HEK293 (cell line): ENCODE measurements around the gene TMEM167B.
"Not testable (repeated sequence)": the region's sequence is repeated elsewhere in the genome, so short reads cannot be mapped to it uniquely, and the experiment has no call there.

Experiments
- CTCF ChIA-PET: fragments of 350-600 bp; formaldehyde crosslinking; extraction: SDS; loops from one replicate; lab custom pipeline; 2021; ENCODE audit warnings: antibody characterized with exemption; lab: Yijun Ruan, JAX
- POLR2A ChIA-PET: fragments of 300-600 bp; formaldehyde crosslinking; extraction: SDS; loops from one replicate; lab custom pipeline; 2020; ENCODE audit warnings: antibody characterized with exemption, inconsistent platforms; lab: Yijun Ruan, JAX
- H3K27ac ChIP-seq: fragments of 200-500 bp; sonication (Bioruptor generic); 2 replicates; pipeline ENCODE4 v1.5.1; 2014; ENCODE audit warnings: low read depth, low read length, control low read depth, inconsistent platforms; ENCODE audit errors: extremely low read depth
- H3K36me3 ChIP-seq, 2 experiments: fragments of 200-500 bp in 1 of 2; sonication (Bioruptor generic) in 1 of 2; 1 replicate in 1 of 2; 2 replicates in 1 of 2; pipeline ENCODE4 v1.5.1; 2014 to 2017; ENCODE audit warnings: inconsistent platforms in 2 of 2, low read length in 2 of 2; ENCODE audit not compliant: control insufficient read depth in 2 of 2, insufficient read depth in 1 of 2
- H3K4me1 ChIP-seq: fragments of 200-500 bp; sonication (Bioruptor generic); 2 replicates; pipeline ENCODE4 v1.5.1; 2014; ENCODE audit warnings: mild to moderate bottlenecking, low read length, inconsistent platforms; ENCODE audit not compliant: control insufficient read depth, insufficient read depth
- H3K4me3 ChIP-seq: 2 replicates; pipeline ENCODE4 v1.5.1; 2011; ENCODE audit warnings: low read depth, mild to moderate bottlenecking, control low read depth, low read length, moderate library complexity
- H3K9me3 ChIP-seq: fragments of 200-500 bp; sonication (Bioruptor generic); 2 replicates; pipeline ENCODE4 v1.5.1; 2014; ENCODE audit warnings: low read depth, low read length, inconsistent platforms; ENCODE audit not compliant: control insufficient read depth, insufficient read depth
- KLF1 ChIP-seq: fragments of 450-650 bp; formaldehyde crosslinking; IDR thresholded peaks from 2 replicates; pipeline ENCODE4 v1.5.1; 2016; ENCODE audit warnings: missing biosample characterization, missing genetic modification characterization
- MZF1 ChIP-seq: fragments of 450-650 bp; formaldehyde crosslinking; IDR thresholded peaks from 2 replicates; pipeline ENCODE4 v1.5.1; 2017; ENCODE audit warnings: missing biosample characterization, missing genetic modification characterization, borderline replicate concordance
- ZEB2 ChIP-seq: fragments of 450-650 bp; formaldehyde crosslinking; IDR thresholded peaks from 2 replicates; pipeline ENCODE4 v1.5.1; 2016; ENCODE audit warnings: missing biosample characterization, missing genetic modification characterization
- ZNF174 ChIP-seq: fragments of 450-650 bp; formaldehyde crosslinking; IDR thresholded peaks from 2 replicates; pipeline ENCODE4 v1.5.0; 2017; ENCODE audit warnings: missing biosample characterization, mild to moderate bottlenecking, missing genetic modification characterization
- ZNF510 ChIP-seq: fragments of 450-650 bp; formaldehyde crosslinking; IDR thresholded peaks from 2 replicates; pipeline ENCODE4 v1.5.1; 2018; ENCODE audit warnings: mild to moderate bottlenecking, missing genetic modification characterization, missing biosample characterization; ENCODE audit not compliant: insufficient replicate concordance
- ZNF785 ChIP-seq: fragments of 450-650 bp; formaldehyde crosslinking; IDR thresholded peaks from 2 replicates; pipeline ENCODE4 v1.5.1; 2016; ENCODE audit warnings: missing biosample characterization, missing genetic modification characterization
- TF ChIP-seq, protein P1 (sequence below): fragments of 450-650 bp; formaldehyde crosslinking; IDR thresholded peaks from 2 replicates; pipeline ENCODE4 v1.5.0; 2017; ENCODE audit warnings: missing biosample characterization, missing genetic modification characterization, borderline replicate concordance
- TF ChIP-seq, protein P2 (sequence below): fragments of 450-650 bp; formaldehyde crosslinking; IDR thresholded peaks from 2 replicates; pipeline ENCODE4; 2016; ENCODE audit warnings: missing biosample characterization, missing genetic modification characterization
- TF ChIP-seq, protein P3 (sequence below): fragments of 450-650 bp; IDR thresholded peaks from 2 replicates; pipeline ENCODE4 v1.5.1; 2018; ENCODE audit warnings: missing biosample characterization, missing genetic modification characterization
- TF ChIP-seq, protein P4 (sequence below): fragments of 450-650 bp; formaldehyde crosslinking; IDR thresholded peaks from 2 replicates; pipeline ENCODE4 v1.5.1; 2016; ENCODE audit warnings: missing biosample characterization, missing genetic modification characterization

Gene TMEM167B

DNA sequence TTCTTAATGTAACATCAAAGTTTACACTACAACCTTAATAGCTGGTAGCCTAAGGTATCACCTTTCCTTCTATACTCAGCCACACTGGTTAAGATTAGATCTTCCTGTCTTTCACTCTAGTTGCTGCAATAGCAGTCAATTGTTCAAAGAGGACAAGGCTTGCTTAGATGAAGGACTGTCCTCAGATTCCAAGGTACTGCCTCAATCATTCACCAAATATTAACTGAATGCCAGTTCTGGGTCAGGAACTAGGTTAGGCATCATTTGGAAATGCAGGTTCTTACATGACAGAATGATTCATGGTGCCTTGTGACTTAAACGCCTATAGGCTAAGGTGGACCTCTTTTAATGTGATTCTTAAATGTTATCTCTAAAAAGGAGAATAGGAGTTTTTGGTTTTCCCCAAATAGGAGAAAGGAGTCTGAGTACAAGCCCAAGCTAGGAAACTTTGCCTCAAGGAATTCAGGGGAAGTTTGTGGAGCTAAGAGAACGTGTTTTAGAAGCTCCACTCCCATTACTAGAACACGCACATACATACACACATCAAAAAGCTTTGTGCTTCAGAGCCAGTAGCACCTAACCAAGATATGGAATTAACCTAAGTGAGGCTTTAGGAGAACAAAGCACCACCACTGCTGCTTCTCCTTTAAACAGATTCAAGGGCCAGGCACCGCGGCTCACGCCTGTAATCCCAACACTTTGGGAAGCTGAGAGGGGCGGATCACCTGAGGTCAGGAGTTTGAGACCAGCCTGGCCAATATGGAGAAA lies 40.2 kb upstream of the TMEM167B start (continued):
- TF ChIP-seq, protein P1, sequence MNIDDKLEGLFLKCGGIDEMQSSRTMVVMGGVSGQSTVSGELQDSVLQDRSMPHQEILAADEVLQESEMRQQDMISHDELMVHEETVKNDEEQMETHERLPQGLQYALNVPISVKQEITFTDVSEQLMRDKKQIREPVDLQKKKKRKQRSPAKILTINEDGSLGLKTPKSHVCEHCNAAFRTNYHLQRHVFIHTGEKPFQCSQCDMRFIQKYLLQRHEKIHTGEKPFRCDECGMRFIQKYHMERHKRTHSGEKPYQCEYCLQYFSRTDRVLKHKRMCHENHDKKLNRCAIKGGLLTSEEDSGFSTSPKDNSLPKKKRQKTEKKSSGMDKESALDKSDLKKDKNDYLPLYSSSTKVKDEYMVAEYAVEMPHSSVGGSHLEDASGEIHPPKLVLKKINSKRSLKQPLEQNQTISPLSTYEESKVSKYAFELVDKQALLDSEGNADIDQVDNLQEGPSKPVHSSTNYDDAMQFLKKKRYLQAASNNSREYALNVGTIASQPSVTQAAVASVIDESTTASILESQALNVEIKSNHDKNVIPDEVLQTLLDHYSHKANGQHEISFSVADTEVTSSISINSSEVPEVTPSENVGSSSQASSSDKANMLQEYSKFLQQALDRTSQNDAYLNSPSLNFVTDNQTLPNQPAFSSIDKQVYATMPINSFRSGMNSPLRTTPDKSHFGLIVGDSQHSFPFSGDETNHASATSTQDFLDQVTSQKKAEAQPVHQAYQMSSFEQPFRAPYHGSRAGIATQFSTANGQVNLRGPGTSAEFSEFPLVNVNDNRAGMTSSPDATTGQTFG (tag by site-specific recombination) = no peak
- no peak for TF ChIP-seq ZNF510
- TF ChIP-seq MZF1 (tag by site-specific recombination) = no peak
- TF ChIP-seq, protein P2, sequence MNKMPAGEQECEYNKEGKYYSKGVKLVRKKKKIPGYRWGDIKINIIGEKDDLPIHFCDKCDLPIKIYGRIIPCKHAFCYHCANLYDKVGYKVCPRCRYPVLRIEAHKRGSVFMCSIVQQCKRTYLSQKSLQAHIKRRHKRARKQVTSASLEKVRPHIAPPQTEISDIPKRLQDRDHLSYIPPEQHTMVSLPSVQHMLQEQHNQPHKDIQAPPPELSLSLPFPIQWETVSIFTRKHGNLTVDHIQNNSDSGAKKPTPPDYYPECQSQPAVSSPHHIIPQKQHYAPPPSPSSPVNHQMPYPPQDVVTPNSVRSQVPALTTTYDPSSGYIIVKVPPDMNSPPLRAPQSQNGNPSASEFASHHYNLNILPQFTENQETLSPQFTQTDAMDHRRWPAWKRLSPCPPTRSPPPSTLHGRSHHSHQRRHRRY = no peak
- TF ChIP-seq, protein P3, sequence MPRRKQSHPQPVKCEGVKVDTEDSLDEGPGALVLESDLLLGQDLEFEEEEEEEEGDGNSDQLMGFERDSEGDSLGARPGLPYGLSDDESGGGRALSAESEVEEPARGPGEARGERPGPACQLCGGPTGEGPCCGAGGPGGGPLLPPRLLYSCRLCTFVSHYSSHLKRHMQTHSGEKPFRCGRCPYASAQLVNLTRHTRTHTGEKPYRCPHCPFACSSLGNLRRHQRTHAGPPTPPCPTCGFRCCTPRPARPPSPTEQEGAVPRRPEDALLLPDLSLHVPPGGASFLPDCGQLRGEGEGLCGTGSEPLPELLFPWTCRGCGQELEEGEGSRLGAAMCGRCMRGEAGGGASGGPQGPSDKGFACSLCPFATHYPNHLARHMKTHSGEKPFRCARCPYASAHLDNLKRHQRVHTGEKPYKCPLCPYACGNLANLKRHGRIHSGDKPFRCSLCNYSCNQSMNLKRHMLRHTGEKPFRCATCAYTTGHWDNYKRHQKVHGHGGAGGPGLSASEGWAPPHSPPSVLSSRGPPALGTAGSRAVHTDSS (tag by site-specific recombination) = no peak
- no peak for TF ChIP-seq ZNF174 (tag by site-specific recombination)

DNA sequence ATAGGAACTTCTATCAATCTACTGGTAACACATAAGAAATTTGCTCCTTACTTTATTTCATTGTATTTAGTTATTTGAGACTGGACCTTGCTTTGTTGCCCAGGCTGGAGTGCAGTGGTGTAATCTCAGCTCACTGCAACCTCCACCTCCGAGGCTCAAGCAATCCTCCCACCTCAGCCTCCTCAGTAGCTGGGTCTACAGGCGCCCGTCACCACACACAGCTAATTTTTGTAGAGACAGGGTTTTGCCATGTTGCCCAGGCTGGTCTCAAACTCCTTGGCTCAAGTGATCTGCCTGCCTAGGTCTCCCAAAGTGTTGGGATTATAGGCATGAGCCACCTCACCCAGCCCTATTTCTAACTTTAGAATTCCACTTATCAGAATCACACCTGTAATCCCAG lies 38.4 kb upstream of the TMEM167B start:
- H3K9me3 ChIP-seq, H3K36me3 ChIP-seq, POLR2A ChIA-PET, H3K4me3 ChIP-seq, H3K4me1 ChIP-seq, CTCF ChIA-PET, H3K27ac ChIP-seq: not testable (repeated sequence)

DNA sequence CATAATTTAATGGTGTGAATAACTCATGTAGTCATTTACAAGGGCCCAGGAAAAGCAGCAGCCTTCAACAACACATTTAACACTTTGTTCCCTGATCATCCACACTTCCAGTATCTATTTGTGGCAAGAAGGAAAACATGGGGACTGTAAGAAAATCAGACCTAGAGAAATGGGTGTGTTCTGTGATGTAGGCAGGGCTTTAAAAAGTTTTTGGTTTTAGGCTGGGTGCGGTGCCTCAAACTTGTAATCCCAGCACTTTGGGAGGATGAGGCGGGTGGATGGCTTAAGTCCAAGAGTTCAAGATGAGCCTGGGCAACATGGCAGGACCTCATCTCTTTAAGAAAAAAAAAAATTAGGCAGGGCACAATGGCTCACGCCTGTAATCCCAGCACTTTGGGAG lies 34.5 kb upstream of the TMEM167B start:
- TF ChIP-seq ZNF785 (tag by site-specific recombination) = no peak
- TF ChIP-seq ZNF510 = no peak
- TF ChIP-seq ZEB2 (tag by site-specific recombination) = no peak
- TF ChIP-seq KLF1 (tag by site-specific recombination) = peak; percentile 86
- TF ChIP-seq, protein P3 (tag by site-specific recombination) = no peak
- TF ChIP-seq, protein P4, sequence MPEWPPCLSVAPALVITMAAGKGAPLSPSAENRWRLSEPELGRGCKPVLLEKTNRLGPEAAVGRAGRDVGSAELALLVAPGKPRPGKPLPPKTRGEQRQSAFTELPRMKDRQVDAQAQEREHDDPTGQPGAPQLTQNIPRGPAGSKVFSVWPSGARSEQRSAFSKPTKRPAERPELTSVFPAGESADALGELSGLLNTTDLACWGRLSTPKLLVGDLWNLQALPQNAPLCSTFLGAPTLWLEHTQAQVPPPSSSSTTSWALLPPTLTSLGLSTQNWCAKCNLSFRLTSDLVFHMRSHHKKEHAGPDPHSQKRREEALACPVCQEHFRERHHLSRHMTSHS (tag by site-specific recombination) = no peak
- Histone ChIP-seq H3K4me1 (no peaks in the 10 kb centered on the region), H3K4me3 (no peak overlapping the region), H3K36me3 (no peaks in the 10 kb centered on the region), H3K27ac (no peak overlapping the region), H3K9me3 (no peaks in the 10 kb centered on the region)
- ChIA-PET POLR2A (no interaction called here), CTCF (interaction anchor here (0.7 to 0.8 kb wide), 2 partner anchors 35 to 51 kb away, joined by 3 read pairs; no protein-coding TSS in a partner anchor)
